OCI-LY1 (cell line): ENCODE measurements around the gene CACNA2D4.

Experiments
- H2AFZ ChIP-seq: fragments of 200-600 bp; sonication (generic), shearing (Covaris generic); 2 replicates; pipeline ENCODE4 v1.6.0; 2014; ENCODE audit warnings: antibody characterized with exemption, mild to moderate bottlenecking, low read length
- H3F3A ChIP-seq: fragments of 200-600 bp; sonication (generic), shearing (Covaris generic); 2 replicates; pipeline ENCODE4 v1.6.0; 2014; ENCODE audit warnings: mild to moderate bottlenecking, antibody characterized with exemption, low read length, moderate library complexity; ENCODE audit not compliant: insufficient read depth
- H3K27ac ChIP-seq: fragments of 200-600 bp; sonication (generic); 2 replicates; pipeline ENCODE4 v1.5.1; 2014; ENCODE audit warnings: low read length, mixed run types, mild to moderate bottlenecking, low read depth; ENCODE audit not compliant: poor library complexity, severe bottlenecking
- H3K27me3 ChIP-seq: fragments of 200-600 bp; sonication (generic); 2 replicates; pipeline ENCODE4 v1.6.0; 2014; ENCODE audit warnings: antibody characterized with exemption, mild to moderate bottlenecking, low read length, moderate library complexity; ENCODE audit not compliant: insufficient read depth
- H3K36me3 ChIP-seq: fragments of 200-600 bp; sonication (generic); 2 replicates; pipeline ENCODE4 v1.6.1; 2014; ENCODE audit warnings: mild to moderate bottlenecking, antibody characterized with exemption, low read length, moderate library complexity, mixed read lengths; ENCODE audit not compliant: insufficient read depth
- H3K4me1 ChIP-seq: fragments of 200-600 bp; sonication (generic); 2 replicates; pipeline ENCODE4 v1.5.1; 2014; ENCODE audit warnings: mild to moderate bottlenecking, low read length, moderate library complexity; ENCODE audit not compliant: insufficient read depth, severe bottlenecking
- H3K4me2 ChIP-seq: fragments of 200-600 bp; sonication (generic), shearing (Covaris generic); 2 replicates; pipeline ENCODE4 v1.6.1; 2014; ENCODE audit warnings: low read length
- H3K4me3 ChIP-seq: fragments of 200-600 bp; sonication (generic); 2 replicates; pipeline ENCODE4 v1.5.1; 2014; ENCODE audit warnings: low read length, low read depth, mild to moderate bottlenecking, mixed read lengths; ENCODE audit not compliant: poor library complexity, severe bottlenecking
- H3K79me2 ChIP-seq: fragments of 200-600 bp; shearing (Covaris generic); 2 replicates; pipeline ENCODE4 v1.6.1; 2016; ENCODE audit warnings: mixed run types, low read length, mixed read lengths; ENCODE audit not compliant: insufficient read depth
- H3K9ac ChIP-seq: fragments of 200-600 bp; sonication (generic), shearing (Covaris generic); 2 replicates; pipeline ENCODE4 v1.6.1; 2014; ENCODE audit warnings: mild to moderate bottlenecking, low read length, mixed read lengths
- H3K9me2 ChIP-seq: fragments of 200-600 bp; sonication (generic), shearing (Covaris generic); 2 replicates; pipeline ENCODE4 v1.6.1; 2014; ENCODE audit warnings: low read depth, mild to moderate bottlenecking, low read length, mixed read lengths
- H3K9me3 ChIP-seq: fragments of 200-600 bp; shearing (Covaris generic); 2 replicates; pipeline ENCODE4 v1.6.1; 2014; ENCODE audit warnings: low read length, mixed read lengths
- H4K20me1 ChIP-seq: fragments of 200-600 bp; sonication (generic), shearing (Covaris generic); 2 replicates; pipeline ENCODE4 v1.6.0; 2016; ENCODE audit warnings: mild to moderate bottlenecking, low read length; ENCODE audit not compliant: insufficient read depth
- CTCF ChIP-seq: fragments of 200-600 bp; sonication (generic), shearing (Covaris generic); IDR thresholded peaks from 2 replicates; pipeline ENCODE4 v1.5.1; 2017; ENCODE audit warnings: mild to moderate bottlenecking, antibody characterized with exemption, low read length, moderate library complexity, mixed read lengths
- EZH2 ChIP-seq: fragments of 200-600 bp; sonication (generic), shearing (Covaris generic); IDR thresholded peaks from 2 replicates; pipeline ENCODE4 v1.8.0; 2017; ENCODE audit warnings: borderline replicate concordance, mixed run types, mild to moderate bottlenecking, antibody characterized with exemption, low read length, moderate library complexity, mixed read lengths

Gene CACNA2D4

GRCh38 chr12:1962051-1963020 lies 43.9 kb upstream of the CACNA2D4 start:
- no peaks in the 10 kb centered on the region for H3F3A ChIP-seq
- H3K27ac ChIP-seq = no peak overlapping the region
- no peaks in the 10 kb centered on the region for H3K27me3 ChIP-seq
- H3K79me2 ChIP-seq = no peaks in the 10 kb centered on the region
- H3K4me2 ChIP-seq = no peak overlapping the region
- no peak overlapping the region for H3K9ac ChIP-seq
- no peaks in the 10 kb centered on the region for H4K20me1 ChIP-seq
- no peaks in the 10 kb centered on the region for H3K9me2 ChIP-seq
- H3K36me3 ChIP-seq = no peaks in the 10 kb centered on the region
- no peaks in the 10 kb centered on the region for H3K4me1 ChIP-seq
- H3K4me3 ChIP-seq = no peak overlapping the region
- H3K9me3 ChIP-seq = no peaks in the 10 kb centered on the region
- TF ChIP-seq EZH2 (no peak), CTCF (no peak)
- no peak overlapping the region for H2AFZ ChIP-seq

DNA sequence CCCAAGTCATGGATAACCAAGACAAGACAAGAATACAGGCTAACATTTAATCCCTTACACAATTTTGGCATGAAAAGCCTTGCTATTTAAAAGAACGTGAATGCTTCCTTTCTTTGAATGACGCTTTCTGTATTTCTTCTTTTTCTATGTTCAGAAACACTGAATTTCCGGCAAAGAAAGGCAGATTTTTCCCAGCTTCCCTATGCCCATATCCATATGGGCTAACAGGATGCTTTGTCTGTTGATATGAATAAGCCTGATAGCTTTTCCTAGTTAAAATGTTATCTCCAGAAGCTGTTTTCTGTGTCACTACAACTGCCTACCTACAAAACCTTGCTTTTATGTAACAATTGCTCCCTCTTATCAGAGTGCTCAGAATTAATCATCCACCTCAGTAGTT lies 38.3 kb upstream of the CACNA2D4 start:
- H3K9ac ChIP-seq = no peak overlapping the region

GRCh38 chr12:1949771-1950470 lies 31.5 kb upstream of the CACNA2D4 start:
- Histone ChIP-seq H3K27ac (no peak overlapping the region), H3K4me1 (no peaks in the 10 kb centered on the region), H4K20me1 (no peaks in the 10 kb centered on the region), H3K79me2 (no peaks in the 10 kb centered on the region), H2AFZ (no peak overlapping the region), H3K9me3 (no peaks in the 10 kb centered on the region), H3K4me3 (no peak overlapping the region), H3K9ac (no peak overlapping the region), H3K4me2 (no peak overlapping the region), H3K9me2 (no peaks in the 10 kb centered on the region), H3K36me3 (peaks cover 30% of the 10 kb centered on the region), H3K27me3 (no peaks in the 10 kb centered on the region), H3F3A (no peaks in the 10 kb centered on the region)
- TF ChIP-seq CTCF = no peak
- TF ChIP-seq EZH2 = no peak

More for the DNA sequence above, 38.3 kb upstream of the CACNA2D4 start:
- no peak for TF ChIP-seq CTCF
- TF ChIP-seq EZH2 = no peak
- Histone ChIP-seq H3K4me2 (no peak overlapping the region), H3K27me3 (no peaks in the 10 kb centered on the region), H3K79me2 (no peaks in the 10 kb centered on the region), H3K9me2 (no peaks in the 10 kb centered on the region), H3K27ac (no peak overlapping the region), H4K20me1 (no peaks in the 10 kb centered on the region), H3K4me1 (no peaks in the 10 kb centered on the region), H3K36me3 (peaks cover 18% of the 10 kb centered on the region), H3F3A (no peaks in the 10 kb centered on the region), H3K9me3 (no peaks in the 10 kb centered on the region), H3K4me3 (no peak overlapping the region), H2AFZ (no peak overlapping the region)
